K562 (cell line): ENCODE measurements around the gene ING5. TPM values are rescaled to one million over a fixed set of nuclear protein-coding genes. Genes with fewer than 3 reads are reported as not detected.

Experiments
- ARID1B ChIP-seq: fragments of 450-650 bp; IDR thresholded peaks from 2 replicates; pipeline ENCODE4 v1.6.1; 2016; ENCODE audit warnings: antibody characterized with exemption, mild to moderate bottlenecking, inconsistent platforms
- EZH2 ChIP-seq: IDR thresholded peaks from 2 replicates; pipeline ENCODE4 v1.6.1; 2012; ENCODE audit warnings: low read depth, mild to moderate bottlenecking, inconsistent platforms, low read length, borderline replicate concordance
- HOXB6 ChIP-seq: fragments of 250-450 bp; sonication (Bioruptor Pico); IDR thresholded peaks from 2 replicates; pipeline ENCODE4 v1.5.1; 2022; ENCODE audit warnings: mild to moderate bottlenecking, borderline replicate concordance
- SPI1 ChIP-seq: IDR thresholded peaks from 2 replicates; pipeline ENCODE4 v1.6.1; 2011; ENCODE audit warnings: low read depth, low read length, control low read depth, borderline replicate concordance
- ZNF512 ChIP-seq: IDR thresholded peaks from 2 replicates; pipeline ENCODE4 v1.6.1; 2016; ENCODE audit warnings: missing genetic modification characterization, missing compliant biosample characterization
- polyA plus RNA-seq, 8 experiments: library from polyadenylated mRNA; depleted of rRNA in 4 of 8; stranded (reverse) in 5 of 8; unstranded in 3 of 8; fragments of >200 nt; fragmentation: Nextera tagmentation in 2 of 8; fragmentation: Illumina TruSeq in 1 of 8; extraction: Ambion mirVana in 2 of 8; extraction: Trizol in 1 of 8; gene quantifications; 2 replicates each; pipeline versions ENCODE4 v1.2.1 to v1.2.3, GENCODE V29; 2011 to 2014; ENCODE audit warnings: inconsistent platforms in 1 of 8, missing spikeins in 1 of 8
- total RNA-seq, 7 experiments: library from RNA; depleted of rRNA in 6 of 7; stranded (reverse); fragments of >200 nt in 6 of 7; fragmentation: Illumina TruSeq in 2 of 7; extraction: Trizol in 2 of 7; gene quantifications; 2 replicates each; pipeline versions ENCODE4 v1.2.1 to v1.2.3, GENCODE V29; 2011 to 2021; ENCODE audit warnings: low replicate concordance in 1 of 7
- TF ChIP-seq, protein P1 (sequence below), 2 experiments: fragments of 450-650 bp in 1 of 2; sonication (generic) in 1 of 2; formaldehyde crosslinking in 1 of 2; IDR thresholded peaks; 2 replicates each; pipeline versions ENCODE4 v1.7.1 to v1.9.0; 2016 to 2022; ENCODE audit warnings: inconsistent platforms in 1 of 2, mild to moderate bottlenecking in 1 of 2, missing genetic modification reagents in 1 of 2
- TF ChIP-seq, protein P2 (sequence below): sonication (generic); formaldehyde crosslinking; IDR thresholded peaks from 2 replicates; pipeline ENCODE4 v1.8.1; 2023; ENCODE audit warnings: mild to moderate bottlenecking, missing genetic modification reagents
- TF ChIP-seq, protein P3 (sequence below), 2 experiments: fragments of 450-650 bp in 1 of 2; IDR thresholded peaks; 2 replicates each; pipeline ENCODE4 v1.6.1; 2011 to 2017; ENCODE audit warnings: low read depth in 2 of 2, antibody characterized with exemption in 1 of 2, borderline replicate concordance in 1 of 2, low read length in 1 of 2, mild to moderate bottlenecking in 1 of 2, mixed read lengths in 1 of 2; ENCODE audit not compliant: control insufficient read depth in 1 of 2

Gene ING5
- total and polyA plus RNA-seq, 9 of the 15 experiments (the other 6 are each of a cell fraction or from before 2014, with no cell fraction given), result 10.4 to 53.3 (median 27.9) TPM

DNA sequence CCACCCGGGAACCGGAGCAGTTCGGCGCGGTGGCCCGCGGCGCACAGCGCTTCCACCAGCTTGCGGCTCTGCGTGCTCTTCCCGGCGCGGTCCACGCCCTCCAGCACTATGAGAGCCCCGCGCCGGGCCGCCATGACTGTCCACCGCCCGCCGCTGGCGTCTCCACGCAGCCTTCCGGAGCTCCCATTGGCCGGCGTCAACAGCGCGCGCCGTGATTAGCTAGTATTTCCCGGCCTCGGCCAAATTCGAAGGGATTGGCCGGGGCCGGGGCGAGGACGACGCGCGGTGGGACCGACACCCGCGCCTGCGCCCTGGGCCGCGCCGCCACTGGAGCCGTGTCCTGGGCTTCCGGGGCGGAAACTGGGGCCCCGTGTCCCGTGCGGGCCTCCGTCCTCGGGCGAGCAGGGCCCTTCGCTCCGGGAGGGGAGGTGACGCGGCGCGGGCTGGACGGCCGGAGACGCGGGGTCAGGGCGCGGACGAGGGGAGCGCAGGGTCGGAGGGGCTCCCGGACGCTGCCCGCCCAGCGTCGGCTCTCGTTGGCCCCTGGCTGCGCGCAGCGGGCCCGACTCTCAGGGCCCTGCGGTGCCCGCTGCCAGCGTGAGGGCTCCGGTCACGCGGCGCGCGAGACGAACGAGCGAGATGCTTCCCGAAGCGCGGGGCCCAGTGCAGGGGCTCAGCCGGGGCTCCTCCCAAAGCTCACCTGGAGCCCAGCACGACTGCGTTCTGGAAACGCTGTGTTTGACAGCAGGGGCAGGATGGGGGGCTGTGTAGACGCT lies 15.0 kb upstream of the ING5 start, which contains the start of gene DTYMK (continued):
- TF ChIP-seq, protein P1, sequence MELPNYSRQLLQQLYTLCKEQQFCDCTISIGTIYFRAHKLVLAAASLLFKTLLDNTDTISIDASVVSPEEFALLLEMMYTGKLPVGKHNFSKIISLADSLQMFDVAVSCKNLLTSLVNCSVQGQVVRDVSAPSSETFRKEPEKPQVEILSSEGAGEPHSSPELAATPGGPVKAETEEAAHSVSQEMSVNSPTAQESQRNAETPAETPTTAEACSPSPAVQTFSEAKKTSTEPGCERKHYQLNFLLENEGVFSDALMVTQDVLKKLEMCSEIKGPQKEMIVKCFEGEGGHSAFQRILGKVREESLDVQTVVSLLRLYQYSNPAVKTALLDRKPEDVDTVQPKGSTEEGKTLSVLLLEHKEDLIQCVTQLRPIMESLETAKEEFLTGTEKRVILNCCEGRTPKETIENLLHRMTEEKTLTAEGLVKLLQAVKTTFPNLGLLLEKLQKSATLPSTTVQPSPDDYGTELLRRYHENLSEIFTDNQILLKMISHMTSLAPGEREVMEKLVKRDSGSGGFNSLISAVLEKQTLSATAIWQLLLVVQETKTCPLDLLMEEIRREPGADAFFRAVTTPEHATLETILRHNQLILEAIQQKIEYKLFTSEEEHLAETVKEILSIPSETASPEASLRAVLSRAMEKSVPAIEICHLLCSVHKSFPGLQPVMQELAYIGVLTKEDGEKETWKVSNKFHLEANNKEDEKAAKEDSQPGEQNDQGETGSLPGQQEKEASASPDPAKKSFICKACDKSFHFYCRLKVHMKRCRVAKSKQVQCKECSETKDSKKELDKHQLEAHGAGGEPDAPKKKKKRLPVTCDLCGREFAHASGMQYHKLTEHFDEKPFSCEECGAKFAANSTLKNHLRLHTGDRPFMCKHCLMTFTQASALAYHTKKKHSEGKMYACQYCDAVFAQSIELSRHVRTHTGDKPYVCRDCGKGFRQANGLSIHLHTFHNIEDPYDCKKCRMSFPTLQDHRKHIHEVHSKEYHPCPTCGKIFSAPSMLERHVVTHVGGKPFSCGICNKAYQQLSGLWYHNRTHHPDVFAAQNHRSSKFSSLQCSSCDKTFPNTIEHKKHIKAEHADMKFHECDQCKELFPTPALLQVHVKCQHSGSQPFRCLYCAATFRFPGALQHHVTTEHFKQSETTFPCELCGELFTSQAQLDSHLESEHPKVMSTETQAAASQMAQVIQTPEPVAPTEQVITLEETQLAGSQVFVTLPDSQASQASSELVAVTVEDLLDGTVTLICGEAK (IDR thresholded peaks at IDR 0.05), result peak; percentile 67
- TF ChIP-seq, protein P1 (CRISPR knock-in tag; IDR thresholded peaks at IDR 0.05), result no peak
- TF ChIP-seq, protein P2, sequence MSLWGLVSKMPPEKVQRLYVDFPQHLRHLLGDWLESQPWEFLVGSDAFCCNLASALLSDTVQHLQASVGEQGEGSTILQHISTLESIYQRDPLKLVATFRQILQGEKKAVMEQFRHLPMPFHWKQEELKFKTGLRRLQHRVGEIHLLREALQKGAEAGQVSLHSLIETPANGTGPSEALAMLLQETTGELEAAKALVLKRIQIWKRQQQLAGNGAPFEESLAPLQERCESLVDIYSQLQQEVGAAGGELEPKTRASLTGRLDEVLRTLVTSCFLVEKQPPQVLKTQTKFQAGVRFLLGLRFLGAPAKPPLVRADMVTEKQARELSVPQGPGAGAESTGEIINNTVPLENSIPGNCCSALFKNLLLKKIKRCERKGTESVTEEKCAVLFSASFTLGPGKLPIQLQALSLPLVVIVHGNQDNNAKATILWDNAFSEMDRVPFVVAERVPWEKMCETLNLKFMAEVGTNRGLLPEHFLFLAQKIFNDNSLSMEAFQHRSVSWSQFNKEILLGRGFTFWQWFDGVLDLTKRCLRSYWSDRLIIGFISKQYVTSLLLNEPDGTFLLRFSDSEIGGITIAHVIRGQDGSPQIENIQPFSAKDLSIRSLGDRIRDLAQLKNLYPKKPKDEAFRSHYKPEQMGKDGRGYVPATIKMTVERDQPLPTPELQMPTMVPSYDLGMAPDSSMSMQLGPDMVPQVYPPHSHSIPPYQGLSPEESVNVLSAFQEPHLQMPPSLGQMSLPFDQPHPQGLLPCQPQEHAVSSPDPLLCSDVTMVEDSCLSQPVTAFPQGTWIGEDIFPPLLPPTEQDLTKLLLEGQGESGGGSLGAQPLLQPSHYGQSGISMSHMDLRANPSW (CRISPR knock-in tag), result 0 out of 2 replicates have a peak, but pooled peaks have one; percentile 22
- no peak for TF ChIP-seq HOXB6
- TF ChIP-seq ZNF512, result no peak
- TF ChIP-seq EZH2, result no peak
- TF ChIP-seq, protein P3, sequence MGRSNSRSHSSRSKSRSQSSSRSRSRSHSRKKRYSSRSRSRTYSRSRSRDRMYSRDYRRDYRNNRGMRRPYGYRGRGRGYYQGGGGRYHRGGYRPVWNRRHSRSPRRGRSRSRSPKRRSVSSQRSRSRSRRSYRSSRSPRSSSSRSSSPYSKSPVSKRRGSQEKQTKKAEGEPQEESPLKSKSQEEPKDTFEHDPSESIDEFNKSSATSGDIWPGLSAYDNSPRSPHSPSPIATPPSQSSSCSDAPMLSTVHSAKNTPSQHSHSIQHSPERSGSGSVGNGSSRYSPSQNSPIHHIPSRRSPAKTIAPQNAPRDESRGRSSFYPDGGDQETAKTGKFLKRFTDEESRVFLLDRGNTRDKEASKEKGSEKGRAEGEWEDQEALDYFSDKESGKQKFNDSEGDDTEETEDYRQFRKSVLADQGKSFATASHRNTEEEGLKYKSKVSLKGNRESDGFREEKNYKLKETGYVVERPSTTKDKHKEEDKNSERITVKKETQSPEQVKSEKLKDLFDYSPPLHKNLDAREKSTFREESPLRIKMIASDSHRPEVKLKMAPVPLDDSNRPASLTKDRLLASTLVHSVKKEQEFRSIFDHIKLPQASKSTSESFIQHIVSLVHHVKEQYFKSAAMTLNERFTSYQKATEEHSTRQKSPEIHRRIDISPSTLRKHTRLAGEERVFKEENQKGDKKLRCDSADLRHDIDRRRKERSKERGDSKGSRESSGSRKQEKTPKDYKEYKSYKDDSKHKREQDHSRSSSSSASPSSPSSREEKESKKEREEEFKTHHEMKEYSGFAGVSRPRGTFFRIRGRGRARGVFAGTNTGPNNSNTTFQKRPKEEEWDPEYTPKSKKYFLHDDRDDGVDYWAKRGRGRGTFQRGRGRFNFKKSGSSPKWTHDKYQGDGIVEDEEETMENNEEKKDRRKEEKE (IDR thresholded peaks at IDR 0.05; ENCODE audit: borderline replicate concordance in 1 of 2, control insufficient read depth in 1 of 2, low read depth in 2 of 2, low read length in 1 of 2), result no peak
- TF ChIP-seq ARID1B, result no peak
- TF ChIP-seq SPI1, result no peak
